Hepatocyte (in vitro differentiated cells): ENCODE data around the gene ELK4. TPM values are rescaled to one million over a fixed set of nuclear protein-coding genes. Genes with fewer than 3 reads are reported as not detected.

Source experiments
- DNase-seq: peaks from one replicate; pipeline ENCODE4 v3.0.0-alpha.2; 2016; ENCODE audit warnings: low spot score
- H2AFZ ChIP-seq: fragments of 200-600 bp; sonication (generic); 2 replicates; pipeline ENCODE4 v1.6.0; 2016; ENCODE audit warnings: antibody characterized with exemption, mild to moderate bottlenecking
- H3K27ac ChIP-seq: fragments of 200-600 bp; sonication (generic); 2 replicates; pipeline ENCODE4 v1.5.1; 2016; ENCODE audit warnings: mild to moderate bottlenecking
- H3K27me3 ChIP-seq: fragments of 200-600 bp; sonication (generic); 2 replicates; pipeline ENCODE4 v1.6.1; 2016
- H3K36me3 ChIP-seq: fragments of 200-600 bp; sonication (generic); replicated peaks from 2 replicates; pipeline ENCODE4 v1.5.1; 2016; ENCODE audit warnings: low read depth; ENCODE audit not compliant: insufficient read depth
- H3K4me1 ChIP-seq: fragments of 200-600 bp; sonication (generic); 2 replicates; pipeline ENCODE4 v1.5.1; 2016; ENCODE audit warnings: mild to moderate bottlenecking, moderate library complexity; ENCODE audit not compliant: insufficient read depth
- H3K4me2 ChIP-seq: fragments of 200-600 bp; sonication (generic); 2 replicates; pipeline ENCODE4 v1.6.0; 2016
- H3K4me3 ChIP-seq: fragments of 200-600 bp; sonication (generic); 2 replicates; pipeline ENCODE4 v1.5.1; 2016; ENCODE audit warnings: mild to moderate bottlenecking
- H3K79me2 ChIP-seq: fragments of 200-600 bp; sonication (generic); 2 replicates; pipeline ENCODE4 v1.6.0; 2017; ENCODE audit warnings: mild to moderate bottlenecking
- H3K9me2 ChIP-seq: fragments of 200-600 bp; sonication (generic); replicated peaks from 2 replicates; pipeline ENCODE4 v1.6.0; 2017; ENCODE audit warnings: mild to moderate bottlenecking; ENCODE audit not compliant: insufficient read depth
- H3K9me3 ChIP-seq: fragments of 200-600 bp; sonication (generic); 2 replicates; pipeline ENCODE4 v1.5.1; 2016; ENCODE audit warnings: low read depth, mild to moderate bottlenecking
- H4K20me1 ChIP-seq: fragments of 200-600 bp; sonication (generic); 2 replicates; pipeline ENCODE4 v1.6.0; 2016; ENCODE audit warnings: mild to moderate bottlenecking; ENCODE audit not compliant: insufficient read depth, poor library complexity, severe bottlenecking
- CTCF ChIP-seq: fragments of 200-600 bp; sonication (generic); IDR thresholded peaks from 2 replicates; pipeline ENCODE4 v1.5.1; 2016; ENCODE audit warnings: antibody characterized with exemption, mild to moderate bottlenecking; ENCODE audit not compliant: poor library complexity
- EZH2 ChIP-seq: fragments of 200-600 bp; sonication (generic); IDR thresholded peaks from 2 replicates; pipeline ENCODE4 v1.6.1; 2016; ENCODE audit warnings: antibody characterized with exemption, mild to moderate bottlenecking, borderline replicate concordance
- EZH2phosphoT487 ChIP-seq: fragments of 200-600 bp; sonication (generic); IDR thresholded peaks from one replicate; pipeline ENCODE4 v1.6.1; 2018; ENCODE audit warnings: antibody characterized with exemption, mild to moderate bottlenecking, low read depth, moderate library complexity; ENCODE audit not compliant: unreplicated experiment, severe bottlenecking
- WGBS: methylation state at CpG from one replicate; pipeline ENCODE4 v1.1.6; 2016; ENCODE audit warnings: low lambda C conversion rate; ENCODE audit errors: missing lambda C conversion rate; 5-methylcytosine and 5-hydroxymethylcytosine counted together
- polyA plus RNA-seq: library from polyadenylated mRNA; unstranded; fragments of >200 nt; fragmentation: Nextera tagmentation; extraction: Ambion mirVana; gene quantifications from 2 replicates; pipeline ENCODE4 v1.2.1, GENCODE V29; 2016
- total RNA-seq: library from RNA; depleted of rRNA; stranded (reverse); fragments of >200 nt; gene quantifications from 2 replicates; pipeline ENCODE4 v1.2.3, GENCODE V29; 2014

The ELK4 gene
- total and polyA plus RNA-seq, 2 experiments from 2014 or later, result 6.1 to 19.1 TPM

GRCh38 chr1:205632669-205633169 is 908 bp upstream of the ELK4 start:
- Histone ChIP-seq H3K4me3 (peak overlapping the region; percentile 56), H3K79me2 (peaks cover 31% of the 10 kb centered on the region), H3K4me2 (peak overlapping the region; percentile 86), H3K4me1 (peaks cover 15% of the 10 kb centered on the region), H4K20me1 (peaks cover 3% of the 10 kb centered on the region), H3K27ac (peak overlapping the region; percentile 95), H3K9me3 (no peaks in the 10 kb centered on the region), H3K27me3 (no peaks in the 10 kb centered on the region), H3K36me3 (no peaks in the 10 kb centered on the region), H2AFZ (peak overlapping the region; percentile 85), H3K9me2 (no peaks in the 10 kb centered on the region)
- 74% methylated on average over 3 of the region's 3 CpGs for WGBS
- TF ChIP-seq CTCF (no peak), EZH2 (no peak), EZH2phosphoT487 (no peak)
- DNase-seq, result no peak

- Histone ChIP-seq H3K9me3 (no peaks in the 10 kb centered on the region), H3K27ac (peak overlapping the region; percentile 99), H3K4me3 (peak overlapping the region; percentile 53), H2AFZ (peak overlapping the region; percentile 36), H4K20me1 (peaks cover 3% of the 10 kb centered on the region), H3K79me2 (peaks cover 46% of the 10 kb centered on the region), H3K4me1 (peaks cover 15% of the 10 kb centered on the region), H3K4me2 (peak overlapping the region; percentile 83), H3K9me2 (no peaks in the 10 kb centered on the region), H3K36me3 (no peaks in the 10 kb centered on the region), H3K27me3 (no peaks in the 10 kb centered on the region)
- WGBS, result under 1% methylated on average over 42 of the region's 81 CpGs
- DNase-seq, result peak; percentile 90
- TF ChIP-seq EZH2phosphoT487, result no peak
- no peak for TF ChIP-seq EZH2
- no peak for TF ChIP-seq CTCF
Measured at GRCh38 chr1:205631010-205631767, 622 bp downstream of the ELK4 start.

GRCh38 chr1:205630651-205631009 is 1.2 kb downstream of the ELK4 start:
- H3K4me3 ChIP-seq, result peak overlapping the region; percentile 53
- no peaks in the 10 kb centered on the region for H3K27me3 ChIP-seq
- peaks cover 15% of the 10 kb centered on the region for H3K4me1 ChIP-seq
- WGBS, result 14% methylated on average over 3 of the region's 3 CpGs
- no peak for DNase-seq
- H3K4me2 ChIP-seq, result peak overlapping the region; percentile 83
- no peaks in the 10 kb centered on the region for H3K9me3 ChIP-seq
- no peaks in the 10 kb centered on the region for H3K9me2 ChIP-seq
- H3K27ac ChIP-seq, result peak overlapping the region; percentile 99
- peaks cover 52% of the 10 kb centered on the region for H3K79me2 ChIP-seq
- H3K36me3 ChIP-seq, result no peaks in the 10 kb centered on the region
- H4K20me1 ChIP-seq, result peaks cover 3% of the 10 kb centered on the region
- H2AFZ ChIP-seq, result peak overlapping the region; percentile 36
- TF ChIP-seq EZH2 (no peak), CTCF (no peak), EZH2phosphoT487 (no peak)
